Mesendoderm (in vitro differentiated cells): Measurements from ENCODE around the gene PLXND1. TPM values are rescaled to one million over a fixed set of nuclear protein-coding genes. Genes with fewer than 3 reads are reported as not detected.
A peak's percentile ranks its signal among the peaks of the same experiment; 100 is the strongest.

ENCODE experiments used
- DNase-seq: peaks from one replicate; pipeline ENCODE4 v3.0.0; 2013
- H2AK5ac ChIP-seq: 2 replicates; pipeline ENCODE4 v1.6.1; 2013; ENCODE audit warnings: low read length, inconsistent platforms
- H2BK120ac ChIP-seq: 2 replicates; pipeline ENCODE4 v1.6.1; 2013; ENCODE audit warnings: low read depth, mild to moderate bottlenecking, low read length, moderate library complexity, mixed read lengths
- H2BK15ac ChIP-seq: replicated peaks from 2 replicates; pipeline ENCODE4 v1.6.1; 2013; ENCODE audit warnings: low read depth, mild to moderate bottlenecking, moderate library complexity
- H2BK5ac ChIP-seq: 2 replicates; pipeline ENCODE4 v1.6.1; 2013; ENCODE audit warnings: low read length, inconsistent platforms
- H3K18ac ChIP-seq: 2 replicates; pipeline ENCODE4 v1.6.1; 2013; ENCODE audit warnings: mild to moderate bottlenecking, low read length, mixed read lengths
- H3K23ac ChIP-seq: one replicate; pipeline ENCODE4 v1.6.1; 2013; ENCODE audit warnings: low read length
- H3K27ac ChIP-seq: 2 replicates; pipeline ENCODE4 v1.5.1; 2013; ENCODE audit warnings: low read depth, mild to moderate bottlenecking, inconsistent platforms, low read length, moderate library complexity
- H3K27me3 ChIP-seq: 2 replicates; pipeline ENCODE4 v1.6.1; 2013; ENCODE audit warnings: low read length, control low read depth, mild to moderate bottlenecking, inconsistent platforms; ENCODE audit not compliant: insufficient read depth, poor library complexity
- H3K36me3 ChIP-seq: 2 replicates; pipeline ENCODE4 v1.6.1; 2013; ENCODE audit warnings: low read length, inconsistent platforms; ENCODE audit not compliant: control insufficient read depth, insufficient read depth
- H3K4ac ChIP-seq: one replicate; pipeline ENCODE4 v1.6.1; 2013; ENCODE audit warnings: low read depth, mild to moderate bottlenecking, low read length, moderate library complexity
- H3K4me1 ChIP-seq: 2 replicates; pipeline ENCODE4 v1.6.1; 2013; ENCODE audit warnings: low read depth, low read length, inconsistent platforms; ENCODE audit not compliant: control insufficient read depth
- H3K4me2 ChIP-seq: 2 replicates; pipeline ENCODE4 v1.6.1; 2013; ENCODE audit warnings: low read length
- H3K4me3 ChIP-seq: 2 replicates; pipeline ENCODE4 v1.5.1; 2013; ENCODE audit warnings: mild to moderate bottlenecking, low read length
- H3K56ac ChIP-seq: one replicate; pipeline ENCODE4 v1.6.1; 2013; ENCODE audit warnings: low read length
- H3K79me1 ChIP-seq: 2 replicates; pipeline ENCODE4 v1.6.1; 2013; ENCODE audit warnings: low read length, inconsistent platforms
- H3K79me2 ChIP-seq: 2 replicates; pipeline ENCODE4 v1.6.1; 2013; ENCODE audit warnings: mild to moderate bottlenecking, low read length; ENCODE audit not compliant: control insufficient read depth, insufficient read depth
- H3K9ac ChIP-seq: 2 replicates; pipeline ENCODE4 v1.6.1; 2013; ENCODE audit warnings: low read length, inconsistent platforms
- H4K5ac ChIP-seq: one replicate; pipeline ENCODE4 v1.6.1; 2013; ENCODE audit warnings: low read length
- H4K8ac ChIP-seq: one replicate; pipeline ENCODE4 v1.6.1; 2013; ENCODE audit warnings: low read depth, mild to moderate bottlenecking, control low read depth, low read length, moderate library complexity
- WGBS: extraction: QIAGEN DNeasy Blood & Tissue Kit; methylation state at CpG from one replicate; pipeline ENCODE4 v1.1.7; 2013; ENCODE audit warnings: low lambda C conversion rate, missing lambda C conversion rate; ENCODE audit not compliant: insufficient coverage; ENCODE audit errors: extremely low coverage; 5-methylcytosine and 5-hydroxymethylcytosine counted together
- polyA plus RNA-seq, 2 experiments: library from polyadenylated mRNA; stranded (reverse); fragments of 200-250 nt; gene quantifications; one replicate each; pipeline ENCODE4 v1.2.3, GENCODE V29; 2013

PLXND1 gene, protein sequence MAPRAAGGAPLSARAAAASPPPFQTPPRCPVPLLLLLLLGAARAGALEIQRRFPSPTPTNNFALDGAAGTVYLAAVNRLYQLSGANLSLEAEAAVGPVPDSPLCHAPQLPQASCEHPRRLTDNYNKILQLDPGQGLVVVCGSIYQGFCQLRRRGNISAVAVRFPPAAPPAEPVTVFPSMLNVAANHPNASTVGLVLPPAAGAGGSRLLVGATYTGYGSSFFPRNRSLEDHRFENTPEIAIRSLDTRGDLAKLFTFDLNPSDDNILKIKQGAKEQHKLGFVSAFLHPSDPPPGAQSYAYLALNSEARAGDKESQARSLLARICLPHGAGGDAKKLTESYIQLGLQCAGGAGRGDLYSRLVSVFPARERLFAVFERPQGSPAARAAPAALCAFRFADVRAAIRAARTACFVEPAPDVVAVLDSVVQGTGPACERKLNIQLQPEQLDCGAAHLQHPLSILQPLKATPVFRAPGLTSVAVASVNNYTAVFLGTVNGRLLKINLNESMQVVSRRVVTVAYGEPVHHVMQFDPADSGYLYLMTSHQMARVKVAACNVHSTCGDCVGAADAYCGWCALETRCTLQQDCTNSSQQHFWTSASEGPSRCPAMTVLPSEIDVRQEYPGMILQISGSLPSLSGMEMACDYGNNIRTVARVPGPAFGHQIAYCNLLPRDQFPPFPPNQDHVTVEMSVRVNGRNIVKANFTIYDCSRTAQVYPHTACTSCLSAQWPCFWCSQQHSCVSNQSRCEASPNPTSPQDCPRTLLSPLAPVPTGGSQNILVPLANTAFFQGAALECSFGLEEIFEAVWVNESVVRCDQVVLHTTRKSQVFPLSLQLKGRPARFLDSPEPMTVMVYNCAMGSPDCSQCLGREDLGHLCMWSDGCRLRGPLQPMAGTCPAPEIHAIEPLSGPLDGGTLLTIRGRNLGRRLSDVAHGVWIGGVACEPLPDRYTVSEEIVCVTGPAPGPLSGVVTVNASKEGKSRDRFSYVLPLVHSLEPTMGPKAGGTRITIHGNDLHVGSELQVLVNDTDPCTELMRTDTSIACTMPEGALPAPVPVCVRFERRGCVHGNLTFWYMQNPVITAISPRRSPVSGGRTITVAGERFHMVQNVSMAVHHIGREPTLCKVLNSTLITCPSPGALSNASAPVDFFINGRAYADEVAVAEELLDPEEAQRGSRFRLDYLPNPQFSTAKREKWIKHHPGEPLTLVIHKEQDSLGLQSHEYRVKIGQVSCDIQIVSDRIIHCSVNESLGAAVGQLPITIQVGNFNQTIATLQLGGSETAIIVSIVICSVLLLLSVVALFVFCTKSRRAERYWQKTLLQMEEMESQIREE (N-terminal part only)
- polyA plus RNA-seq (2013, experiment 1 of 2) = 94.2 TPM
- 90.0 TPM for polyA plus RNA-seq (2013, experiment 2 of 2)

DNA sequence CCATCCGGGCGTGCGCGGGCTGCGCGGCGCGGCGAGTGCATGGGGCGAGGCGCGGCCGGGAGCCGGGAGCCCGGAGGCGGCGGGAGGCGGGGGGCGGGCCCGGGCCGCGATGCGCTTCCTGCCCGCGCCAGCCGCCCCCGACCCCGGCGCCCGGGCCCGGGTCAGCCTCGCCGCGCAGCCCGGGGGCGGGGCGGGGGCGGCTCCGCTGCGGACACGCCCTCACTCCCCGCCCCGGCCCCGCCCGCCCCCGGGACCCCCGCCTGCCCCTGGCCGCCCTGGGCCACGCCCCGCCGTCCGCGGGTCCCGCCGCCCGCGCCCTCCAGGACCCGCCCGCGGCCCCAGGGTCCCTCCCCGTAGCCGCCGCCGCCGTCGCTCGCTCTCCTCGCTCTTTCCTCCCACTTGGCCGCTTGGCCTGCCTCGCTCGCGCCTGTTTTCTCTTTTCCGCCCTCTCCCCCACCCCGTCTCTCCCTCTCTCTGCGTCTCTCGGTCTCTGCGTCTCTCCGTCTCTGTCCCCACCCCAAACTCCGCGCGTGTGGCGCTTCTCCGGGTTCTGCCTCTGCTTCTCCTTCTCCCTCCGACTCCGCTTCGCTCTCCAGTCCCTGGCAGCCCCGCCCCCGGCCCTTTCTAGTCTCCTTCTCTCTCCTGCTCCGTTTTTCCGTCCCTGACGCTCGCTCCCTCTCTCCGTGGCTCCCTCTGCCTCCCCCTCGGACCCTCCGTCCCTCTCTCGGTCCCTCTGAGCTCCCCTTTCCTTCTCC, at the start of gene PLXND1:
Gene PLXND1, minus strand, starts transcription at position 41 of the 755 bp plus-strand sequence. Its CDS starts 37 bp downstream, at position 4.
- Histone ChIP-seq H3K36me3 (no peaks in the 10 kb centered on the region), H4K5ac (no peak within 1 kb of the TSS), H3K79me2 (peaks cover 42% of the 10 kb centered on the region), H2AK5ac (peak within 1 kb of the TSS; percentile 94), H3K4me2 (peak within 1 kb of the TSS; percentile 87), H4K8ac (no peak within 1 kb of the TSS), H3K4me1 (peaks cover 37% of the 10 kb centered on the region), H2BK5ac (peak within 1 kb of the TSS; percentile 94), H3K4ac (peak within 1 kb of the TSS; percentile 90), H3K27ac (peak within 1 kb of the TSS; percentile 96), H3K79me1 (peaks cover 13% of the 10 kb centered on the region), H3K56ac (peak within 1 kb of the TSS; percentile 97), H3K9ac (peak within 1 kb of the TSS; percentile 92), H3K27me3 (no peaks in the 10 kb centered on the region), H2BK120ac (peak within 1 kb of the TSS; percentile 49), H2BK15ac (no peak within 1 kb of the TSS), H3K18ac (peak within 1 kb of the TSS; percentile 96), H3K4me3 (peak within 1 kb of the TSS; percentile 73), H3K23ac (peak within 1 kb of the TSS; percentile 99)
- no CpG with 5 or more reads among the region's 96 CpGs for WGBS
- peak; percentile 90 for DNase-seq

DNA sequence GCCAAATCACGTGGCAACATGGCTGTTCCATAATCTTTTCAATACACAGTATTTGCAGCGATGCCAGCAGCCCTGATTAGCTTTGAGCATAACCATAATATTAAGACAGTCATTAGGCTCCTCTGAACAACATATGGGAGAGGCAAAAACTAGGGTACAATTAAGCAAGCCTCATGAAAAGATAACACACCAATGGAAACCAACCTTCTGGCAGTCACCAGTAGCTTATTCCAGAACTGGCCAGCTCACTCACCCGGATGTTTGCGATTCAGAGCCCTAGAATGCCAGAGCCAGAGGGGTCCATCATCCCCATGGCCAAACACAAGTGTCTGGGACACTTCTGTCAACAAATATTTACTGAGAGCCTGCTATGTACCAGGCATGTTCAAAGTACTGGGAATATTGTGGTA, 48.8 kb upstream of the PLXND1 start:
- H3K23ac ChIP-seq = no peak overlapping the region
- H3K27me3 ChIP-seq = no peaks in the 10 kb centered on the region
- no peak overlapping the region for H3K4me3 ChIP-seq
- no peak overlapping the region for H2BK5ac ChIP-seq
- H3K18ac ChIP-seq = no peak overlapping the region
- H3K56ac ChIP-seq = no peak overlapping the region
- H3K4me1 ChIP-seq = peaks cover 5% of the 10 kb centered on the region
- no peaks in the 10 kb centered on the region for H3K36me3 ChIP-seq
- H3K9ac ChIP-seq = no peak overlapping the region
- no peak overlapping the region for H2BK15ac ChIP-seq
- DNase-seq = no peak
- no peak overlapping the region for H3K27ac ChIP-seq
- no peak overlapping the region for H2BK120ac ChIP-seq
- no CpG with 5 or more reads among the region's 4 CpGs for WGBS
- H3K4me2 ChIP-seq = no peak overlapping the region
- no peak overlapping the region for H4K8ac ChIP-seq
- no peak overlapping the region for H3K4ac ChIP-seq
- no peaks in the 10 kb centered on the region for H3K79me2 ChIP-seq
- H4K5ac ChIP-seq = no peak overlapping the region
- no peaks in the 10 kb centered on the region for H3K79me1 ChIP-seq
- no peak overlapping the region for H2AK5ac ChIP-seq

DNA sequence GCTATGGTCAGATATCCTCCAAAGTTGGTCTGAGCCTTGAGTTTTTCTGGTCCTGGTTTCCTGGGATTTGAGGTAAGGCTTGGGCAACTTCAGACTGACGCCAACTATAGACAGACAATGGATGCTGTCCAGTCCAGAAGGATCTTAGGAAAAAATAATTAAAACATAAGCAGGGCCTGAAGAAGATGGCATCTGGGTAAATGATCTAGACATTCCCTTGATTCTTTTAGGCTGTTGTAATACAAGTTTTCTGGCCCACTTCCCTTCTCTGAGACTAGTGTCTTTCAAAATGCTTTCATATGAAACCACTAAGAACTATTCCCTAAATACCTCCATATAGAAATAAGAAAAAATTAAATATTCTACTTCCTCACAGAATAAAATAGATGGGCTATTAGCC, 47.7 kb upstream of the PLXND1 start:
- H2BK120ac ChIP-seq = no peak overlapping the region
- H3K27ac ChIP-seq = no peak overlapping the region
- no peak overlapping the region for H3K23ac ChIP-seq
- DNase-seq = no peak
- H3K36me3 ChIP-seq = no peaks in the 10 kb centered on the region
- H3K4me3 ChIP-seq = no peak overlapping the region
- H3K56ac ChIP-seq = no peak overlapping the region
- whole genome bisulfite sequencing = no CpG with 5 or more reads among the region's 1 CpG
- no peak overlapping the region for H2BK15ac ChIP-seq
- H3K4me1 ChIP-seq = peaks cover 5% of the 10 kb centered on the region
- no peak overlapping the region for H3K18ac ChIP-seq
- no peaks in the 10 kb centered on the region for H3K79me1 ChIP-seq
- no peaks in the 10 kb centered on the region for H3K79me2 ChIP-seq
- H3K9ac ChIP-seq = no peak overlapping the region
- no peak overlapping the region for H2BK5ac ChIP-seq
- H4K5ac ChIP-seq = no peak overlapping the region
- H2AK5ac ChIP-seq = no peak overlapping the region
- H3K27me3 ChIP-seq = no peaks in the 10 kb centered on the region
- H3K4me2 ChIP-seq = no peak overlapping the region
- no peak overlapping the region for H4K8ac ChIP-seq
- peak overlapping the region; percentile 36 for H3K4ac ChIP-seq

DNA sequence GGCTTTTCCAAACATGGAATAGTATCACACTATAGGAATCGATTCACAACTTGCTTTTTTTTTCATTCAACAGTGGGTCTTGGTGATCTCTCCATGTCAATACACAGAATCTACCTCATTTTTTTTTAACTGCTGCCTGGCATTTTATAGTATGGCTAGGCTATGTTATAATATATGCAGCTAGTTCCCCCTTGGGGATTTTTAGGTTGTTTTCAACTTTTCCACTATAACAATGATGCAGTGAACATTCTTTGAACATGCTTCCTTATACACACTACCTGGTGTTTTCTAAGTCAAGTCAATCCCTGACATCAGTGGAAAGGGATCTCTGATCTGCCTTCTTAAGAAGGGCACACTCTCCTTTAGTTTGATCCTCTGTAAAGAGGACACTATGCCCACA, 46.5 kb upstream of the PLXND1 start:
- Histone ChIP-seq H3K79me1 (no peaks in the 10 kb centered on the region), H2AK5ac (no peak overlapping the region), H3K79me2 (no peaks in the 10 kb centered on the region), H3K4me3 (no peak overlapping the region), H3K23ac (no peak overlapping the region), H3K4ac (no peak overlapping the region), H3K36me3 (no peaks in the 10 kb centered on the region), H3K4me1 (peaks cover 5% of the 10 kb centered on the region), H2BK120ac (no peak overlapping the region), H2BK15ac (no peak overlapping the region), H3K56ac (no peak overlapping the region), H4K8ac (no peak overlapping the region), H2BK5ac (no peak overlapping the region), H3K4me2 (no peak overlapping the region), H3K27me3 (no peaks in the 10 kb centered on the region), H3K27ac (no peak overlapping the region), H3K9ac (no peak overlapping the region), H3K18ac (no peak overlapping the region), H4K5ac (no peak overlapping the region)
- no peak for DNase-seq
- no CpG with 5 or more reads among the region's 1 CpG for WGBS
